IPS DF 4.7 (cell line): ENCODE results near the gene MRPL9.

Experiments
- DNase-seq: peaks from one replicate; pipeline ENCODE4 v3.0.0-alpha.2; 2013; ENCODE audit warnings: low spot score; ENCODE audit errors: extremely low read depth

MRPL9 gene

GRCh38 chr1:151762941-151763921 lies at the start of gene MRPL9:
Gene MRPL9, minus strand, starts transcription at chr1:151763496. Its CDS starts 17 bp downstream, at chr1:151763479.
- peak; percentile 14 for DNase-seq

DNA sequence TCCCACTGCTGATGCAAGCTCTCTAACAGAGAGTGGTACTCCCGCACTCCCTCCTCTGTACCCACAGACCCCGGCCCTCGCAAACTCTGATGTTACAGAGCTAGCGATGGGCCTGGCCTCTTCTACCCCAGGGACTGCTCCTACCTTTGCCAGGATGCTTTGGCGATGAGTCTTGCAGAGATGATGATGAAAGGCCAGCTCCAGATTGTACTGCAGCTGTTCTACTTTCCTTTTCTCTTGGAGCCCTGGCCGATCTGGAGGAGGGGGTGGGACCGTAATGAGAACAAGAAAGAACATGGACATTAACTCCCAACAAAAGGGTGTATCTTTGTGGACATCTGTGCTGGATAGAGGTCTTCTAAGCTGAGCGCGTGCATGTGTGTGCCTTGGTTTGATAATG lies 47.9 kb upstream of the MRPL9 start:
- DNase-seq, result no peak

DNA sequence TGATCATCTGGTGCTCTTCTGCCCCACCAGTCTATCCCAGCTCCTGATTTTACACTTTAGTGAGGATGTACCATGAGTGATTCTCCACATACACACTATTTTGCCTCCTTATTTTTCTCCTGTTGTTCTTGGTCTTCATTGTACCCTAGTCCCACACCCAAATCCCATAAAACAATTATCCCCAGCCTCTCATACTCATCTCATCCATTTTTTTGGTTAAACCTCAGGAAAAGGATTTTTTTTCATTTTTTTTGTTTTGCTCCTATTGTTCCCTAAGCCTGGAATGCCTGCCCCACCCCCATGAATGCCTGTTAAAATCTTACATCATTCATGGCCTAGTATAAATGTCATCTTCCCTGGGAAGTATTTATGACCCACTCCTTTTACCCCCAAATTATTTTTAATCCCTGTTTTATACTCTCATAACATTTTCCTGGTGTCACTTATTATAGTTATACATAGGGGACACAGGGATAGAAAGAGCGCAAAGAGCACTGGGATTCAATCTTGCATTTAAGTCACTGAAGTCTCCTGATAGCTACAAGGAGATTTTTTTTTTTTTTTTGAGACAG lies 46.8 kb upstream of the MRPL9 start:
- DNase-seq, result no peak

DNA sequence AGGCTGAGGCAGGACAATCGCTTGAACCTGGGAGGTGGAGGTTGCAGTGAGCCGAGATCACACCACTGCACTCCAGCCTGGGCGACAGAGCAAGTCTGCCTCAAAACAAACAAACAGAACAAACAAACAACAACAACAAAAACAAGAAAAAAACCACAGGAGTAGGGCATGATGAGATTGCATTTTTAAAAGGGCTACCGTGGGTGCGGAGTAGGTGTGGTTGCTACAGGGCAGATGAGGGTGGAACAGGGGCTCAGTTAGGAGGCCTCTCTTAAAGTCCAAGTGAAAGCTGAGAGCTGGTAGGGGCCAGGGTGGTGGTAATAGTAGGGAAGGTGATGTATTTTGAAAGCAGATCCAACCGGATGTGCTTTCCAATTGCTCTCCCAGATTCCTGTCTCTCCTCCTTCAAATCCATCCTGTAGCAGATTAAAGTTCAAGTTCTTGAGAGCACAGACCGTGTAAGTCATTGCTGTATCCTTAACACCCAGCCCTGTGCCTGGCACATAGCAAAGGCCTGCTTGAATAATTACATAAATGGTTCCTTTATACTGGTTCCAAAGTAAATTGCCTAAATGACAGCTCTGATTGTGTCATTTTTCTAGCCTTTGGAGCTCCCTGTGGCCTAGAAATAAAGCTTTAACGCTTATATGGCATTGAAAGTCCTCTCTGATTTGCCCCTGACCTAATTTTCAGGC lies 46.1 kb upstream of the MRPL9 start:
- DNase-seq, result no peak

DNA sequence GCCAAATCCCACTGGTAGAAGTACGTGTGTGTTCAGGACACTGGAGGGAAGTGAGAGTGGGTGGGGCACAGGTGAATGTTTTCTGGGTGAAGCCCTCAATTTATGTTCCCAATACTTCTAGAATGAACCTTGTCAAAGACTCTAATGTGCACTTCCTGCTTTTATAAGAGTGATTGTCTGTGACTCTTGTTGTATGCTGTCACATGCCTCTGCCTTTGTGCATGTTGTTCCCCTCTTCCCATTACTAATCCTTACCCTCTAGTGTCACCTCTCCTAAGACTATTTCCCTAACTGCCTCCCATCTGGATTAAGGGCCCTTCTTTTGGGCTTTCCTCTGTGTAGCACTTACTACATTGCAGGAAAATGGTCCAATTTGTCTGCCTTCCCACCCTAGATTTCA lies 44.5 kb upstream of the MRPL9 start:
- no peak for DNase-seq

GRCh38 chr1:151807131-151807530 lies 43.8 kb upstream of the MRPL9 start:
- DNase-seq, result no peak

DNA sequence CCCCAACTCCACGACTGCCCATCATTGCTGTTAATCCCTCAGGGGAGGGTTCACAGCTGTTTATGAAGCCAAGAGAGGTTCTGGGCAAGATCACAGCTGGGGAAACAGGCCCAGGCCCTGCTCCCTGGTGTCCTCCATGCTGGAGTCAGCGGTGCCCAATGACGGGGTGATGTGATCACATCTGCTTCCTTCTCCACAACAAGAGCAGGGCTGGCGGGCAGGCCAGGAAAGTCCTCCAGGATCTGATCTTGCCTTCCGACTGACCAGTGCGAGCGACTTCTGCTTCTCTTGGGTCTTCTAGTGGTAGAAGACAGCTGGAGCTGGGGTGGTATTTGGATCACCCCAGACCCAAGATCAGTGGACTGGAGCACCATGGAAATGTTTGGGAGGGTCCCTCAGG lies 42.9 kb upstream of the MRPL9 start:
- no peak for DNase-seq

GRCh38 chr1:151805066-151805820 lies 41.9 kb upstream of the MRPL9 start, which contains the start of gene LINGO4:
Gene LINGO4, minus strand, starts transcription at chr1:151805419. Its CDS starts 2,715 bp downstream, at chr1:151802704.
- DNase-seq, result no peak

- DNase-seq, result no peak
These were observed 40.6 kb upstream of the MRPL9 start for GRCh38 chr1:151803915-151804314.

DNA sequence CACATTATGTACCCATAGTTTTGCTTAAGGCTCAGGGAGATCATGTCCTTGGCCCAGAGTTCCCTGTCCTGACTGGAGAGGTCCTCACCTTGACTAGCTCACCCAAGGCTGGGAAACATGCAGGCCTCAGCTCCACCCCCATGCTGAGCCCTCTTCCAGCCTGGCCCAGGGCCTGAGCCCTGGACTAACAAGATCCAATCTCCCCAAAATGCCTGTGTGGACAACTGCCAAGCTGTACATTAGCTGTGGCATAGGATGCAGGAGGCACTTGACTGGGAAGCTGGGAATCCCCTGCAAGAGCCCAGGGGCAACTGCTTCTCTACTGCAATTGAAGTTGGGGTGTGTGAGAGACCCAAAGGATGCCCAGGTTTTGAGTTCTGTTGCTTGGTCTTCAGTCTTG lies 39.9 kb upstream of the MRPL9 start:
- DNase-seq, result no peak

DNA sequence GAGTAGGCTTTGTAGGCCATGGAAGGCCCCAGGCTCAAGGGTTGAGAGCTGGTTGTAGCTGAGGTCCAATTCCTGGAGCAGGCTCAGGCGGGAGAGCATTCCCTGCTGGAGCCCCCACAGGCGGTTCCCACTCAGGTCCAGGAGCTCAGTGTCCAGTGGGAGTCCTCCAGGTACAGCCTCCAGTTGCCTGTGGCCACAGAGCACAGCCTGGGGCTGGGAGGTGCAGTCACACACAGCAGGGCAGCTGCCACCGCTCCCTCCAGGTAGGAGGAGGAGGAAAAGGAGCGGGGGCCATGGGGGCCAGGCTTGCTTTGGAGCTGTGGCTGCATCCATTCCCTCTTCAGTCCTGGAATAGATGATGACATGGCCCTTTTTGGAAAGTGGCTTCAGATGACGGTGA lies 39.1 kb upstream of the MRPL9 start:
- no peak for DNase-seq

GRCh38 chr1:151801846-151802245 lies 38.5 kb upstream of the MRPL9 start:
- no peak for DNase-seq

- DNase-seq, result no peak
These were observed 38.1 kb upstream of the MRPL9 start for GRCh38 chr1:151801310-151801820.

GRCh38 chr1:151800830-151801229 lies 37.5 kb upstream of the MRPL9 start:
- no peak for DNase-seq

- no peak for DNase-seq
These were observed 36.1 kb upstream of the MRPL9 start for GRCh38 chr1:151799179-151800022.

DNA sequence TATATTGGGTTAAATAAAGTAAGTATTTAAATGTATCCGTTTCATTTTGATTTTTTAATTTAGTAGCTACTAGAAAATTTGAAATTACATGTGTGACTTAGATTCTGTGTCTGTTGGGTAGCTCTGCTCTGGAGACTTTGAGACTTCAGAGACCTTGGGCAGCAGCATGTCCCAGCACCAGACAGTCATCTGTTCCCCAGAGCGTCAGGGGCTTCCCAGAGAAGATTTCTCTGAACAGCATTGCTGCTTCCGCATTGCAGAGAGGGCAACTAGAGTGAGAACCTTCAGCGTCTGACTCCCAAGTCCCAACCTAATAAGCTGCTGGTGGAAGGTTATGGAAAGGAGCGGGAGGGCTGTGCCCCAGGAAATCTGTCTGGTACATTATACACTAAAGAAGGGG lies 35.3 kb upstream of the MRPL9 start:
- no peak for DNase-seq

DNA sequence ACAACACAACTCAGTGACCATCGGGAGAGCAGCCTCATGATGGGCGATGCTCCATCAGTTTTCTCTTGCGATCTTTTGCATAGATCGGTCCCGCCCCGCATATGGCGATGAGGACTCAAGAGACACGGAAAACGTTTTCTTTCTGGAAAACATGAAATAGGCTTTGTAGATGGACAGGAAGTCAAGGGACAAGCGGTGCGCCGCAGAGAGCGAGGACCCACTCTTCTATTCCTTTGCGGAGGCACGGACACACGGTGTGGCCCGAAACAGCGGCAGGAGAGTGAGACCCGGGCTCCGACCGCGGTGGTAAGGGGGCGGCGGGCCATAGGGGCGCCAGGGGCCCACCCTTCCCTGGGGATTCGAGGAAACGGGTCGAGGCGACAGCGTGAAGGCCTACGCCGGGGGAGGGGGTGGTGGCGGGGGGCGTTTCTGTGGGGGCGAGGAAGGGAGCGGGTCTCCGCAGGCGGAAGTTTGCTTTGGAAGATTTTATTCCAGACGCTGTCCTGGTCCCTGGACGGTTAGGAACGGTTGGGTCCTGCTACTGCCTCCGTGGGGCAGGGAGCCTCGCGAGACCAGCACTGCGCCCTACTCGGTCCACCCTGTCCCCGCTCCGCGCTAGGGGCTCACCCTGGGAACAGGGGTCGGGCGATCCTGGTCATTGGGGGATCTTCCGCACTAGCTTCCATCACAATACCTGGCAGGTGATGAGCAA lies 27.8 kb upstream of the MRPL9 start:
- no peak for DNase-seq

GRCh38 chr1:151790071-151790939 lies 27.0 kb upstream of the MRPL9 start, which contains the start of gene TDRKH:
Gene TDRKH, minus strand, starts transcription at chr1:151790500. Its CDS starts 7,478 bp downstream, at chr1:151783022.
- peak; percentile 98 for DNase-seq
